HEK293 (cell line): ENCODE results near the gene UBA1.

Experiments used
- BCL11A ChIP-seq: fragments of 450-650 bp; formaldehyde crosslinking; IDR thresholded peaks from 2 replicates; pipeline ENCODE4 v1.5.1; 2016; ENCODE audit warnings: low read depth, missing biosample characterization, missing genetic modification characterization
- CTCF ChIP-seq: fragments of 450-650 bp; formaldehyde crosslinking; IDR thresholded peaks from 2 replicates; pipeline ENCODE4 v1.5.1; 2016; ENCODE audit warnings: missing biosample characterization, missing genetic modification characterization
- SP2 ChIP-seq: fragments of 450-650 bp; formaldehyde crosslinking; IDR thresholded peaks from 2 replicates; pipeline ENCODE4 v1.5.1; 2016; ENCODE audit warnings: missing biosample characterization, missing genetic modification characterization
- ZBTB8A ChIP-seq: fragments of 450-650 bp; formaldehyde crosslinking; IDR thresholded peaks from 2 replicates; pipeline ENCODE4 v1.5.1; 2016; ENCODE audit warnings: missing biosample characterization, missing genetic modification characterization
- ZFP69B ChIP-seq: fragments of 450-650 bp; formaldehyde crosslinking; IDR thresholded peaks from 2 replicates; pipeline ENCODE4 v1.5.1; 2016; ENCODE audit warnings: missing biosample characterization, missing genetic modification characterization
- ZNF558 ChIP-seq: fragments of 450-650 bp; formaldehyde crosslinking; IDR thresholded peaks from 2 replicates; pipeline ENCODE4 v1.5.1; 2016; ENCODE audit warnings: missing biosample characterization, missing genetic modification characterization
- ZNF560 ChIP-seq: fragments of 450-650 bp; formaldehyde crosslinking; IDR thresholded peaks from 2 replicates; pipeline ENCODE4 v1.5.1; 2017; ENCODE audit warnings: missing biosample characterization, missing genetic modification characterization, borderline replicate concordance
- ZSCAN16 ChIP-seq: fragments of 450-650 bp; formaldehyde crosslinking; IDR thresholded peaks from 2 replicates; pipeline ENCODE4 v1.5.1; 2016; ENCODE audit warnings: missing biosample characterization, missing genetic modification characterization
- TF ChIP-seq, protein P1 (sequence below): fragments of 450-650 bp; formaldehyde crosslinking; IDR thresholded peaks from 2 replicates; pipeline ENCODE4 v1.5.1; 2016; ENCODE audit warnings: missing biosample characterization, missing genetic modification characterization
- TF ChIP-seq, protein P2 (sequence below): fragments of 450-650 bp; formaldehyde crosslinking; IDR thresholded peaks from 2 replicates; pipeline ENCODE4 v1.5.1; 2016; ENCODE audit warnings: missing biosample characterization, missing genetic modification characterization
- TF ChIP-seq, protein P3 (sequence below): fragments of 450-650 bp; formaldehyde crosslinking; IDR thresholded peaks from 2 replicates; pipeline ENCODE4 v1.5.1; 2016; ENCODE audit warnings: missing biosample characterization, missing genetic modification characterization

DNA sequence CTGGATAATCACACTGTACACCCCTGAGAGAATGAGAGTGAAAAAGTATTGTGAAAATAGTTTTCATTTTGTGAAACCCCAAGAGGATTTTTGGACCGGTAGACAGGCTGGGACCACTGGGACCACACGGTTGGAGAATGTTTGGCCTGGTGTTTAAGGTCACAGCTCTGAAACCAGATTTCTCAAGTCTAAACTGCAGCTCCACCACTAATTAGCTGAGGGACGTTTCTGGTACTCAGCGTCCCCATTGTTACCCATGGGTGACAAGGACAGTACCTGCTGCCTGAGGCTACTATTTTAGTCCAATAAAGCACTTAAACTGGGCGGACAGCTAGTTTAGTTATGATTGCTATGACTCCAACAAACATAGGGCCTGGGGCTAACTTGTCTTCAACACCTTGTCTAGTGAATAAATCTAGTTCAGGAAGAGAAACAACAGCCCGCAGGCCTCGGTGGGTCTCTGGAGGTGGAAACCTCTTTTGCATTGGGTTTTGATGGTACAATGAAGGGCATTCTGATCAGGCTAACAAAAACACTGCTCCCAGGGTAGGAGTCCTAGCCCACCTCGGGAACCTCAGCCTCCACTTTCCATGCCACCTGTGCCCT, 38.7 kb downstream of the UBA1 start:
- TF ChIP-seq, protein P1, sequence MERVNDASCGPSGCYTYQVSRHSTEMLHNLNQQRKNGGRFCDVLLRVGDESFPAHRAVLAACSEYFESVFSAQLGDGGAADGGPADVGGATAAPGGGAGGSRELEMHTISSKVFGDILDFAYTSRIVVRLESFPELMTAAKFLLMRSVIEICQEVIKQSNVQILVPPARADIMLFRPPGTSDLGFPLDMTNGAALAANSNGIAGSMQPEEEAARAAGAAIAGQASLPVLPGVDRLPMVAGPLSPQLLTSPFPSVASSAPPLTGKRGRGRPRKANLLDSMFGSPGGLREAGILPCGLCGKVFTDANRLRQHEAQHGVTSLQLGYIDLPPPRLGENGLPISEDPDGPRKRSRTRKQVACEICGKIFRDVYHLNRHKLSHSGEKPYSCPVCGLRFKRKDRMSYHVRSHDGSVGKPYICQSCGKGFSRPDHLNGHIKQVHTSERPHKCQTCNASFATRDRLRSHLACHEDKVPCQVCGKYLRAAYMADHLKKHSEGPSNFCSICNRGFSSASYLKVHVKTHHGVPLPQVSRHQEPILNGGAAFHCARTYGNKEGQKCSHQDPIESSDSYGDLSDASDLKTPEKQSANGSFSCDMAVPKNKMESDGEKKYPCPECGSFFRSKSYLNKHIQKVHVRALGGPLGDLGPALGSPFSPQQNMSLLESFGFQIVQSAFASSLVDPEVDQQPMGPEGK = no peak
- no peak for TF ChIP-seq CTCF (tag by site-specific recombination)
- TF ChIP-seq ZNF560 (tag by site-specific recombination) = no peak
- TF ChIP-seq ZNF558 (tag by site-specific recombination) = no peak
- no peak for TF ChIP-seq ZSCAN16
- TF ChIP-seq, protein P2, sequence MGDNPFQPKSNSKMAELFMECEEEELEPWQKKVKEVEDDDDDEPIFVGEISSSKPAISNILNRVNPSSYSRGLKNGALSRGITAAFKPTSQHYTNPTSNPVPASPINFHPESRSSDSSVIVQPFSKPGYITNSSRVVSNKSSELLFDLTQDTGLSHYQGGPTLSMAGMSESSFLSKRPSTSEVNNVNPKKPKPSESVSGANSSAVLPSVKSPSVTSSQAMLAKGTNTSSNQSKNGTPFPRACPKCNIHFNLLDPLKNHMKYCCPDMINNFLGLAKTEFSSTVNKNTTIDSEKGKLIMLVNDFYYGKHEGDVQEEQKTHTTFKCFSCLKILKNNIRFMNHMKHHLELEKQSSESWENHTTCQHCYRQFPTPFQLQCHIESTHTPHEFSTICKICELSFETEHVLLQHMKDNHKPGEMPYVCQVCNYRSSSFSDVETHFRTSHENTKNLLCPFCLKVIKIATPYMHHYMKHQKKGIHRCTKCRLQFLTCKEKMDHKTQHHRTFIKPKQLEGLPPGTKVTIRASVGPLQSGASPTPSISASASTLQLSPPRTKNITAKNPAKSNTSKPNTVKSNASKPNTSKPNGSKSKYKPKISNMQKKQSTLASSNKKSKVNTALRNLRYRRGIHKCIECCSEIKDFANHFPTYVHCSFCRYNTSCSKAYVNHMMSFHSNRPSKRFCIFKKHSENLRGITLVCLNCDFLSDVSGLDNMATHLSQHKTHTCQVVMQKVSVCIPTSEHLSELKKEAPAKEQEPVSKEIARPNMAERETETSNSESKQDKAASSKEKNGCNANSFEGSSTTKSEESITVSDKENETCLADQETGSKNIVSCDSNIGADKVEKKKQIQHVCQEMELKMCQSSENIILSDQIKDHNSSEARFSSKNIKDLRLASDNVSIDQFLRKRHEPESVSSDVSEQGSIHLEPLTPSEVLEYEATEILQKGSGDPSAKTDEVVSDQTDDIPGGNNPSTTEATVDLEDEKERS (tag by site-specific recombination) = no peak
- TF ChIP-seq SP2 = no peak
- TF ChIP-seq ZFP69B (tag by site-specific recombination) = no peak
- TF ChIP-seq, protein P3, sequence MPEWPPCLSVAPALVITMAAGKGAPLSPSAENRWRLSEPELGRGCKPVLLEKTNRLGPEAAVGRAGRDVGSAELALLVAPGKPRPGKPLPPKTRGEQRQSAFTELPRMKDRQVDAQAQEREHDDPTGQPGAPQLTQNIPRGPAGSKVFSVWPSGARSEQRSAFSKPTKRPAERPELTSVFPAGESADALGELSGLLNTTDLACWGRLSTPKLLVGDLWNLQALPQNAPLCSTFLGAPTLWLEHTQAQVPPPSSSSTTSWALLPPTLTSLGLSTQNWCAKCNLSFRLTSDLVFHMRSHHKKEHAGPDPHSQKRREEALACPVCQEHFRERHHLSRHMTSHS (tag by site-specific recombination) = no peak
- TF ChIP-seq BCL11A = no peak
- TF ChIP-seq ZBTB8A (tag by site-specific recombination) = no peak
